ENCODE data around the gene LSP1. TPM values are rescaled to one million over a fixed set of nuclear protein-coding genes. Genes with fewer than 3 reads are reported as not detected.

LSP1 gene
- total and polyA plus RNA-seq, 2 of the 13 experiments (the other 11 are each of a cell fraction or from before 2014, with no cell fraction given), result 0.59 to 1.00 TPM

DNA sequence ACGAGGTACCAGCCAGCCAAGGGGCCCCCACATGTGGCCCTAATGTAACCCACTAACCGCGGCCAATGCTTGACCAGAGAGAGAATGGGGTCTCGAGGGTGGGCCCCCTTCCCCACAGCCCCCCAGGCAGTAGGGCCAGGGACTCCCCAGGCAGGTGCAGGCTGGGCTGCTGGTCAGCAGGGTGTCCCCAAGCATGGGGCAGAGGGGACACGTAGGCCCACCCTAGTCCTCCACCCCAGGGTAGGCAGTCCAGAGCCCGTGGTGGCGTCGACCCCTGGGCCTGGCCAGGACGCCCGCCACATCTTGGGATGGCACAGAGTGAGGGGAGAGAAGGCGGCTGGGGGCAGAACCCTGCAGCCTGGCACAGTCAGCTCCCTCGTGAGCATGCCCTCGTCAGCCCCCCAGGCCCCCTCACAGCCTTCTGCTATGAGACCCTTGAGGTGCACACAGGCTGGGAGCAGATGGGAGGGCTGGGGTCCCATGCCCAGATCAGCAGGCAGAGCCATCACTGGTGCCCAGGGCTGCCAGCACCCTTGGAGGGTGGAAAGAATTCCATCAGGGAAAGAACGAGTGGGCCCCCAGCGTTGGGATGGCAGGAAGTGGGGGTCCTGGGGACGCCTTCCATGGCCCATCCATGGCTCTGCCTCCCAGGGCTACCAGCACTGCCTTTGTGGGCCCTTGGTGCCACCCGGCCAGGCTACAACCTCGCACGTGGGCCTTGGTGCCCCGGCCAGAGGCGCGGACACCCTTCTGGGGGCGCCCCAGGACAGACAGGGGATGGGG, 72.7 kb downstream of the LSP1 start:
- BruUV-seq (replicated peaks), result no TSS peak
- POLR2A ChIA-PET, result no interaction called here
- DNase-seq (ENCODE audit: low spot score) (no peak), FAIRE-seq (no peak), ATAC-seq (no peak)
- Histone ChIP-seq H3K4me3 (replicated peaks in 1 of 3; ENCODE audit: insufficient read depth in 1 of 3, low read depth in 2 of 3, low read length in 3 of 3) (no peak overlapping the region), H3K9me3 (ENCODE audit: low read length) (no peaks in the 10 kb centered on the region), H3K27me3 (ENCODE audit: control insufficient read depth in 1 of 2, insufficient read depth in 2 of 2, low read length in 2 of 2) (peaks cover 31 to 86% of the 10 kb centered on the region in 2 experiments), H3K36me3 (replicated peaks in 1 of 2; ENCODE audit: control insufficient read depth in 1 of 2, insufficient read depth in 2 of 2, low read length in 2 of 2) (no peaks in the 10 kb centered on the region), H3K27ac (ENCODE audit: extremely low read length, insufficient read depth, low read length) (no peak overlapping the region), H3K79me2 (ENCODE audit: insufficient read depth, low read length) (no peaks in the 10 kb centered on the region), H4K20me1 (ENCODE audit: insufficient read depth, low read length) (no peaks in the 10 kb centered on the region), H3K9ac (ENCODE audit: insufficient read depth, low read depth, low read length) (no peak overlapping the region), H3K4me1 (ENCODE audit: insufficient read depth, low read length) (no peaks in the 10 kb centered on the region), H2AFZ (ENCODE audit: low read length) (no peak overlapping the region), H3K4me2 (ENCODE audit: low read depth, low read length) (no peak overlapping the region)
- TF ChIP-seq SMC3 (IDR thresholded peaks at IDR 0.05; ENCODE audit: low read length), result no peak
- TF ChIP-seq, protein P1, sequence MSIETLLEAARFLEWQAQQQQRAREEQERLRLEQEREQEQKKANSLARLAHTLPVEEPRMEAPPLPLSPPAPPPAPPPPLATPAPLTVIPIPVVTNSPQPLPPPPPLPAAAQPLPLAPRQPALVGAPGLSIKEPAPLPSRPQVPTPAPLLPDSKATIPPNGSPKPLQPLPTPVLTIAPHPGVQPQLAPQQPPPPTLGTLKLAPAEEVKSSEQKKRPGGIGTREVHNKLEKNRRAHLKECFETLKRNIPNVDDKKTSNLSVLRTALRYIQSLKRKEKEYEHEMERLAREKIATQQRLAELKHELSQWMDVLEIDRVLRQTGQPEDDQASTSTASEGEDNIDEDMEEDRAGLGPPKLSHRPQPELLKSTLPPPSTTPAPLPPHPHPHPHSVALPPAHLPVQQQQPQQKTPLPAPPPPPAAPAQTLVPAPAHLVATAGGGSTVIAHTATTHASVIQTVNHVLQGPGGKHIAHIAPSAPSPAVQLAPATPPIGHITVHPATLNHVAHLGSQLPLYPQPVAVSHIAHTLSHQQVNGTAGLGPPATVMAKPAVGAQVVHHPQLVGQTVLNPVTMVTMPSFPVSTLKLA (IDR thresholded peaks at IDR 0.05), result peak; percentile 39; the same call in 1 of the 2 replicates
- no peak for TF ChIP-seq SRY (CRISPR knock-in tag; IDR thresholded peaks at IDR 0.05)
- no peak for TF ChIP-seq CERS6 (CRISPR knock-in tag; IDR thresholded peaks at IDR 0.05)
- CTCF ChIA-PET (ENCODE audit: low intra/inter-chr PET ratio, low total read pairs), result no interaction called here
- 47% methylated on average over 6 of the region's 23 CpGs for WGBS (ENCODE audit: low lambda C conversion rate)
- in situ Hi-C loops (cut with HindIII; ENCODE audit: extremely low pct_ligation_motif_present, low pct_unique_long_range_greater_than_20kb), result no loop called here
- intact Hi-C loops (cut with micrococcal nuclease; ENCODE audit: unreplicated experiment), result no loop called here

All from HepG2 (cell line).